COLO668 (cell line): ENCODE measurements around the gene REEP1.

ENCODE experiments used
- DNase-seq: peaks from one replicate; lab custom pipeline; 2025; ENCODE audit not compliant: unreplicated experiment; lab: John Stamatoyannopoulos, UW

REEP1 gene, protein sequence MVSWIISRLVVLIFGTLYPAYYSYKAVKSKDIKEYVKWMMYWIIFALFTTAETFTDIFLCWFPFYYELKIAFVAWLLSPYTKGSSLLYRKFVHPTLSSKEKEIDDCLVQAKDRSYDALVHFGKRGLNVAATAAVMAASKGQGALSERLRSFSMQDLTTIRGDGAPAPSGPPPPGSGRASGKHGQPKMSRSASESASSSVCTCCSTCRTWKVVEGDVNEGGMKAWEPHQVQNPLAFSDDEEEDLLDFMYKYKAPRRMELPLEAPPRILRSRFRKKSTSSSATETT

GRCh38 chr2:86337244-86337835, at the start of gene REEP1:
Gene REEP1 (minus strand): TSS chr2:86337626. CDS start chr2:86337510, 116 bp downstream.
- DNase-seq, result peak; percentile 76

DNA sequence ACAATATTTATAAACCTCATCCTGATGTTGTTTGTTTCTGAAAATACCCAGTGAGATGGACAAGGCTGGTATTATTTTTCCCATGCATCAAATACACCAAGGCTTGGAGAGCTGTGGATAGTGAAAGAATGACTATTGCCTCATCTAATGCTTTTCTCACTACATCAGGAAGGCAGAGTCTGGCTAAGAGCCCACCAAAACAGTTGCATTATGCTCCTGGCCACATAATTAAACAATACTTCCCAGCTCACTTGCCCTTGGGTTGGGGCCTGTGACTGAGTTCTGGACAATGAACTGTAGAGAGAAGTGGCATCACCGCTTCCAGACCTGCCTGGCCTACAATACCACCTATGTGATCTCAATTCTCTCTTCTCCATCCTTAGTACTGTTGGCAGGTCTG, 46.4 kb upstream of the REEP1 start:
- no peak for DNase-seq

DNA sequence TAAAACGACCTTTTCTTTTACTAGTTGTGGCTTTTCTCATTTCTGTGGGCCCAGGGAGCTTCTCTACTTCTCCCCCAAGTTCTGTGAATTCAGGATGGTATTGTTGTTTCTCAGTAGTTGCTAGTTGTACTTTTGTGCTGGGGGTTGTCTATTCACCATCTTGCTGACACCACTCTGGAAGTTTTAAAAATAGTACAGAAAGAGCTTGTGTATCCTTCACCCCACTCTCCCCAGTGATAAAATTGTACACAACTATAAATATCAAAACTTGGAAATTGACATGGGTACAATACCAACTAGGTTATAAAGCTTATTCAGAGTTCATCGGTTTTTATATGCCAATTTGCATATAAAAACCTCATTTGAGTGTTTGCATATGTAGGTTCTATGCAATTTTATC, 45.3 kb upstream of the REEP1 start:
- no peak for DNase-seq

DNA sequence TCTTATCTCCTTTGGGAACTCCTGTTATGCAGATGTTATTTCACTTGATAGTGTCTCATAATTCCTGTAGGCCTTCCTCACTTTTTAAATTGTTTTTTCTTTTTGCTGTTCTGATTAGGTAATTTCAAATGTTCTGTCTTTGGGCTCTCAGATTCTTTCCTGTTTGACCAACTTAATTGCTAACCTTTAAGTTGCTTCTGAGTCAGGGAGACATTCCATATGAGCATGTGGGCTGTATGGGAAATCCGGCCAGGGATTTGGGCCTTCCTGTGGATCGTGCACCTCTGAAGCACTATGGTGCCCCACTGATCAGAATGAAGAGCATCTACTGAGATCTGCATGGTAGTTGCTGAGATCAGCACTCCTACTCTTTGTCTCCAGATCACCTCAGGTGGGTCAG, 44.7 kb upstream of the REEP1 start:
- DNase-seq, result no peak

DNA sequence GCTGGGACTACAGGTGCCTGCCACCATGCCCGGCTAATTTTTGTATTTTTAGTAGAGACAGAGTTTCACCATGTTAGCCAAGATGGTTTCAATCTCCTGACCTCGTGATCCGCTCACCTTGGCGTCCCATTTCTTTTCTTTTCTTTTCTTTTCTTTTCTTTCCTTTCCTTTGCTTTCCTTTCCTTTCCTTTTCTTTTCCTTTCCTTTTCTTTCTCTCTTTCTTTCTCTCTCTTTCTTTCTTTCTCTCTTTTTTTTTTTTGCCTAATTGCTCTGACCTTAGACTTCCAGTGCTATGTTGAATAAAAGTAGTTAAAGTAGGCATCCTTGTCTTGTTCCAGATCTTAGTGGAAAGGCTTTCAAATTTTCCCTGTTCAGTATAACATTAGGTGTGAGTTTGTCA, 41.0 kb upstream of the REEP1 start:
- DNase-seq, result no peak

GRCh38 chr2:86375623-86376022, 38.2 kb upstream of the REEP1 start:
- DNase-seq, result no peak

- DNase-seq, result peak; percentile 42
Measured at GRCh38 chr2:86372641-86373502, 35.4 kb upstream of the REEP1 start.

- DNase-seq, result no peak
Measured at GRCh38 chr2:86372133-86372532, 34.7 kb upstream of the REEP1 start.

DNA sequence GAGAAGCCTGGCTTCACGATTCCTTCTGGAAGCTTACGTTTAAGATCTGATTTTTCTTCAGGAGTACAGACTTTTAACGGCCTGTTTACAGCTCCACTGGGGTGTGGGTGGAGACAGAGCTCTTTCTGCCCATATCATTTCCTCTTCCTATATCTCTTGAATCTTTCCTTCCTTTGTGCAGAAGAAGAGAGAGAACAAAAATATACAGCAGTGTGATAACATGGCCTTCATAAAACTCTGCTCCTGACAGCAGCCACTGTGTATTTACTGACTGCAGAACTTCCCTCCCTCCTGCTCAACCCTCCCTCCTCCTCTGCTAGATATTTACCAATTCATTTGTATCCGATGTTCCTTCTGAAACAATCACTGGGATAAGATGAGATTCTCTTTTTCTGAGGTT, 34.1 kb upstream of the REEP1 start:
- no peak for DNase-seq

DNA sequence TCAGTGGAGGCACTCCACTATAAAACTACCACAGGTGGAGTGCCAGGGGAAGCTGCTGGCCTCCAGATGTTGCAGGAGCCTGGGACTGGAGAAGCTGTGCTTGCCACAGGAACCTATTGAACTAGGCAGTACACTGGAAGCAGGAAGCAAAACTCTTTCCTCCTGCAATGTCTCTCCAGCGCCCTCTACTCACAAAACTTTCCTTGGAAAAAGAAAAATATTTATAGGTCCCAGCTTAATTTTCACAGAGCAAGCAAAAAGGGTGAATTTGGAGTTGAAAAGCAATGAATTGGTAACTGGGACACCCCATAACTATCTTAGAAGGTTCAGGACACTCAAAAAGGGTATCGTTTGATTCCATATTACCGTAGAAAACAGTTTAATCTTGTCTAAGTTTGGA, 33.2 kb upstream of the REEP1 start:
- DNase-seq, result no peak

- peak; percentile 33 for DNase-seq
Measured at GRCh38 chr2:86368161-86368824, 30.9 kb upstream of the REEP1 start.

GRCh38 chr2:86367499-86367777, 30.0 kb upstream of the REEP1 start:
- no peak for DNase-seq

DNA sequence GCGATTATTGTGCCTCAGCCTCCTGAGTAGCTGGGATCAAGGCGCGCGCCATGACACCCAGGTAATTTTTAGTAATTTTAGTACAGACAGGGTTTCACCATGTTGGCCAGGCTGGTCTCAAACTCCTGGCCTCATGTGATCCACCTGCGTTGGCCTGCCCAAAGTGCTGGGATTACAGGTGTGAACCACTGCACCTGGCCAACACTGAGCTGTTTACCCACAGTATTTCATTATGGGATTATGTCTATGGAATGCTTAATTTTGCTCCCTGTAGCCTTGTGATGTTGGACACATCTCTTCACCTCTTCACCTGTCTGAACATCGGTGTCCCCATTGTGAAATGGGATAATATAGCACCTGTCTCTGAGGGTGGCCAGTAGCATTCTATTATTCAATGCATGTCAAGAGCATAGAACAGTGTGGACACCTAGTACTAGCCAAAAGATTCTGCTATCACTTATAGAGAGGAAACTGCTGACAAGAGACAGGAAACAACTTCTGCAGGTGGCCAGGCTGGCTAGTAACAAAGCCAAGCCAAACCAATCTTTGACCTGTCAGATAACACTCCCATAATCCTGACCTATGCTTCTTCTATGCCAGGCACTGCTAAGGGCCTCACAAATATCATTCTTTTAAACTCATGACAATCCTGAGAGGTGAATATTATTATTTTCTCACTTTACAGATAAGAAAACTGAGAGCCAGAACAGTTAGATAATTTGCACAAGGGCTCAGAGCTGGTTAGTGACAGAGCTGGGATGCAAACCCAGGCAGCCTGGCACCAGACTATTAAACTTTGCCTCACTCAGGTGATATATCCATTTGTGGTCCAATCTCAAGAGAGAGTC, 29.4 kb upstream of the REEP1 start:
- DNase-seq, result peak; percentile 24

DNA sequence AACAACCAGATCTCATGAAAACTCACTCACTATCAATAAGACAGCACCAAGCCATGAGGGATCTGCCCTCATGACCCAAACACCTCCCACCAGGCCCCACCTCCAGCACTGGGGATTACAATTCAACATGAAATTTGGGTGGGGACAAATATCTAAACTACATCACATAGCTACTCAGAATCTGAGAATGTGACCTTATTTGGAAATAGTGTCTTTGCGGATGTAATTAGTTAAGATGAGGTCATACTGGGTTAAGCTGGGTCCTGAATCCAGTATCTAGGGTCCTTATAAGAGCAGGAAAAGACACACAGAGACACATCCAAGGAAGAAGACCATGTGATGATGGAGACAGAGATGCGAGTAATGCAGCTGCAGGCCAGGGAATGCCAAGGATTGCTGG, 27.5 kb upstream of the REEP1 start:
- DNase-seq, result no peak

DNA sequence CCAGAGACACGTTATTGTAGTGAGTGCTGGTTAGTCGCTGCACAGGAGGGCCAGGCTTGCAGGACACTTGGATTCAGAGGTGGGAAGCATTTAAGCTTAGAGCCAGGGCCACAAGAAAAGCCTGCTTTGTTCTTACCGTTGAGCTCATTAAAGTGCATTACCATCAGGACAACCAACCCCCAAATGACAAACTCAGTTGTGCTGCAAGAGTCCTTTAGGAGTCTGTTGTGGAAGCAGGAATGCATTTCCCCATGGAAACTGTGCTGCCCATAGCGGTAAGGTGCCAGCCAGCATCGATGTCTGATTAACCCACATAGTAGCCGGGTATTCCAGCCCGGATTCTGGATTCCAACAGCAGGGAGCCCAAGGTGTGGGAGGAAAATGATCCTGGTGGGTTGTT, 23.4 kb upstream of the REEP1 start:
- DNase-seq, result no peak

DNA sequence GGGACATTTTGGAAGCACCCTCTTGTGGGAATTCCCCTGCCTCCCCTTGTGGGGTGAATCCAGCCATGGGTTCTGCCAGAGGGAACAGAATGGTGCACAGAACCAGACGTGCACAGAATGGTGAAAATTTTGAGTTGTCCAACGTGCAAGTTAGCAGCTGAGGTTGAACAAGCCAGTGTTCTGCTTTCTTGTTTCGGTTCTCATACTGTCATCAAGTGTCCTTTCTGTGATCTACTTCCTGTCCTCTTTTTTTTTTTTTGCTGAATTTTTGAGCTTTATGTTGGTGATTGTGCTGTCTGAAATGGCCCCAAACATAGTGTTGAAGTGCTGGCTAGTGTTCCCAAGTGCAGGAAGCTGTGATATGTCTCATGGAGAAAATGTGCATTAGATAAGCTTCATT, 21.5 kb upstream of the REEP1 start:
- DNase-seq, result no peak

GRCh38 chr2:86357392-86357963, 20.1 kb upstream of the REEP1 start:
- DNase-seq, result no peak

DNA sequence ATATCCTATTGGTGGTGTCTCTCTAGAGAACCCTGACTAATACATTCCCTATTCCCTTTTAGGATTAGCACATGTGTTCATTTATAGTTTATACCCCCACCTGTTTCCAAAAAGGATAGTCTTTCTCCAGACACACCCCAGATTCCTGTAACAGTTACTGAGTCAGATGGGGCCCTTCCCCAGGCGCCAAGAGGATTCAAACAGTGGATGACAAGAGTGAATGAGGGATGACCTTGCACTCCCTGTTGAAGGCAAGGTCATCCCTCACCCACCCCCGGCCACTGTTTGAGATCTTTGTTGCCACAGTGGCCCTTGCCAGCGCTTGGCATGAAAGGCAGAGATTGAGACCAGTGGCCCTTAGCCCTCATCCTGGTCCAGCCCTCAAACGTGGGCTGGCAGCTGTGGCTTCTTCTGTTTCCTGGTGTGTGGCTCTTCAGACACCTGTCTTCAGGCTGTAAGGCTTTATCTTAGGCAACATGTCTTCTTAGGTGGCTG, 15.3 kb upstream of the REEP1 start:
- no peak for DNase-seq

DNA sequence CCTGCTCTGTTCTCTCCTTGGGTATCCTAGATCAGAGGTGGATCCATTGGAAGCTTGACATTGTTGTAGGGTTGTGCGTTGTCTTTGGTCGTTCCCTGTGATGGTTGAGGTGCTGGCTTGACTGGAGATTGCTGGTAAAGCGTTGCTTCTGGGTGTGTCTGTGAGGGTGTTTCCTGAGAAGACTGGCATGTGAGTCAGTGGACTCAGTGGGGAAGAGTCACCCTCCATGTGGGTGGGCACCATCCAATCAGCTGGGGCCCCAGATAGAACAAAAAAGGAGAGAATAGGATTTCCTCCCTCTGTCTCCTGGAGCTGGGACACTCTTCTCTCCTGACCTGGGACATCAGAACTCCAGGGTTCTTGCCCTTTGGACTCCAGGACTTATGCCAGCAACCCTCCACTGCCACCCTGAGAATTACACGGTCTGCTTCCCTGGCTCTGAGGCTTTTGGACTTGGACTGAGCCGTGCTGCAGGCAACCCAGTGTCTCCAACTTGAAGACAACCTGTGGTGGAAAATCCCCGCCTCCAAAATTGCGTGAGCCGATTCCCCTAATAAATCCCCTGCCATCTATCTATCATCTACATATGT, 14.8 kb upstream of the REEP1 start:
- DNase-seq, result no peak

GRCh38 chr2:86350751-86351150, 13.3 kb upstream of the REEP1 start:
- DNase-seq, result no peak
